Body of pancreas (tissue), 4 donors: ENCODE results near the gene CHEK1.

ENCODE experiments used
- CTCF ChIP-seq, 7 experiments: fragments of 450-650 bp in 4 of 7; fragments of 200-600 bp in 3 of 7; sonication (generic) in 3 of 7; IDR thresholded peaks; one replicate each; pipeline ENCODE4 v1.5.1; 2016 to 2019; ENCODE audit warnings: antibody characterized with exemption in 7 of 7
- POLR2A ChIP-seq, 3 donors: fragments of 450-650 bp; IDR thresholded peaks; one replicate each; pipeline ENCODE4 v1.6.1; 2016; ENCODE audit warnings: antibody characterized with exemption in 3 of 3, mild to moderate bottlenecking in 2 of 3

- TF ChIP-seq CTCF (IDR thresholded peaks at IDR 0.05) (no peak), POLR2A (IDR thresholded peaks at IDR 0.05) (no peak)
Observed at GRCh38 chr11:125579811-125580210, 45.2 kb upstream of the CHEK1 start.
